Central memory CD8-positive, alpha-beta T cell (primary cell): Measurements from ENCODE around the gene CAPZB.
A peak's percentile ranks its signal among the peaks of the same experiment; 100 is the strongest.

Source experiments
- ATAC-seq: fragments of 150-1000 bp; cut with Tn5 transposase; replicated peaks from 2 replicates; pipeline ENCODE4 v1.10.0; 2022; ENCODE audit warnings: mild to moderate bottlenecking, moderate FRiP score, moderate number of reproducible peaks; ENCODE audit not compliant: poor library complexity, severe bottlenecking; ENCODE audit errors: extremely low read depth
- DNase-seq, 2 donors: peaks; one replicate each; pipeline ENCODE4 v3.0.0; 2021; ENCODE audit warnings: low spot score in 2 of 2
- H3K27ac Mint-ChIP-seq: one replicate; pipeline ENCODE4 v1.8.0; 2022; ENCODE audit warnings: low read depth, mild to moderate bottlenecking, moderate library complexity, mixed read lengths
- H3K27me3 Mint-ChIP-seq: one replicate; pipeline ENCODE4 v1.8.0; 2022; ENCODE audit warnings: mixed read lengths
- H3K36me3 Mint-ChIP-seq: one replicate; pipeline ENCODE4 v1.8.0; 2022; ENCODE audit warnings: mild to moderate bottlenecking, moderate library complexity, mixed read lengths; ENCODE audit not compliant: insufficient read depth
- H3K4me1 Mint-ChIP-seq: one replicate; pipeline ENCODE4 v1.8.0; 2022; ENCODE audit warnings: mixed read lengths
- H3K4me3 Mint-ChIP-seq: one replicate; pipeline ENCODE4 v1.8.0; 2022; ENCODE audit warnings: mild to moderate bottlenecking, moderate library complexity, mixed read lengths
- H3K9me3 Mint-ChIP-seq: one replicate; pipeline ENCODE4 v1.8.0; 2022; ENCODE audit warnings: mixed read lengths

CAPZB gene

DNA sequence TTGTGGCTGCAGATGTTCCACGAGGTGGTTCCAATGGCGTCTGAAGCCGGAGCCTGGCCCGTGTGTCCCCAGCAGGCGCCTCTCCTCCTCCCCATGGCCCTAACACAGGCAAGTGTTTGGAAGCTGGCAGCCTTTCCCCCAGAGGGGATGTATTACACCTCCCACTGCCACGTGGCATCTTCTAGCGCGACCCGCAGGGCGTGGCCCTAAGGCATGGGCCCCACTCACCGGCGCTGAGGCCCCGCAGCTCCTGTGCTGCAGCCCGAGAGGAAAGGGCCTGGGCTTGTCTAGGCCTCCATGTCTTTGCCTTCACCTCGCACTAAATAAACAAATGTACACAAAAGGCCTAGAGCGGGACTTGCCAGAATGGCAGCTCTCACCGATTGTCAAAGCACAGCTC, 135.3 kb downstream of the CAPZB start:
- H3K4me1 Mint-ChIP-seq, result no peaks in the 10 kb centered on the region
- no peaks in the 10 kb centered on the region for H3K27me3 Mint-ChIP-seq
- H3K4me3 Mint-ChIP-seq, result no peak overlapping the region
- ATAC-seq (no peak), DNase-seq (no peak)
- peak overlapping the region; percentile 66 for H3K27ac Mint-ChIP-seq
- no peaks in the 10 kb centered on the region for H3K9me3 Mint-ChIP-seq
- H3K36me3 Mint-ChIP-seq, result peaks cover 49% of the 10 kb centered on the region

- Mint-ChIP-seq H3K27ac (no peak overlapping the region), H3K4me3 (no peak overlapping the region), H3K36me3 (peaks cover 42% of the 10 kb centered on the region), H3K4me1 (no peaks in the 10 kb centered on the region), H3K9me3 (no peaks in the 10 kb centered on the region), H3K27me3 (no peaks in the 10 kb centered on the region)
- no peak for ATAC-seq
- no peak for DNase-seq
Measured at GRCh38 chr1:19348441-19349198, 136.7 kb downstream of the CAPZB start.

- no peak for DNase-seq
- no peak overlapping the region for H3K4me3 Mint-ChIP-seq
Measured at GRCh38 chr1:19347533-19348172, 137.7 kb downstream of the CAPZB start.

GRCh38 chr1:19346026-19346425, 139.3 kb downstream of the CAPZB start:
- H3K9me3 Mint-ChIP-seq, result no peaks in the 10 kb centered on the region
- H3K27me3 Mint-ChIP-seq, result no peaks in the 10 kb centered on the region
- H3K4me3 Mint-ChIP-seq, result no peak overlapping the region
- H3K36me3 Mint-ChIP-seq, result peaks cover 47% of the 10 kb centered on the region
- peaks cover 6% of the 10 kb centered on the region for H3K4me1 Mint-ChIP-seq
- DNase-seq (no peak), ATAC-seq (no peak)
- H3K27ac Mint-ChIP-seq, result no peak overlapping the region

More at GRCh38 chr1:19347533-19348172, 137.7 kb downstream of the CAPZB start:
- Mint-ChIP-seq H3K4me1 (peaks cover 3% of the 10 kb centered on the region), H3K36me3 (peaks cover 41% of the 10 kb centered on the region), H3K27me3 (no peaks in the 10 kb centered on the region), H3K27ac (no peak overlapping the region), H3K9me3 (no peaks in the 10 kb centered on the region)
- no peak for ATAC-seq

DNA sequence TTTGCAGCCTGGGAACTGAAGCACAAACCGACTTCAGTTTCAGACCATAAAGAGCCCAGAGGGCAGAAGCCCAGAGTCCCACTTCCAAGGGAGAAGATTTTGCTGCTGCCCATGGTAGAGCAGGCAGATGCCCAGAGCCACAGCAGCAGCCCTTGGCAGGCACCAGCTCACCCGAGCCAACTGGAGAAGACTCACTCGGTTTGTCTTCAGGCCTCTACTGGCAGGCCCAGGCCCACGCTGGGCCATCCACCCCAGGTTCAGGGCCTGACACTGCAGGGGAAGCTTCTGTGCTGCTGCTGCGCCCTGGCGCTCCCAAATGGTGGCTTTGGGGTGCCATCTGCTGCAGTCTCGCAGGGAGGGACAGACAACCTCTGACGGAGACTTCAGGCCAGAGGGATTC, 139.9 kb downstream of the CAPZB start:
- no peaks in the 10 kb centered on the region for H3K9me3 Mint-ChIP-seq
- no peak overlapping the region for H3K27ac Mint-ChIP-seq

GRCh38 chr1:19344831-19345230, 140.5 kb downstream of the CAPZB start:
- Mint-ChIP-seq H3K27me3 (no peaks in the 10 kb centered on the region), H3K4me1 (peaks cover 6% of the 10 kb centered on the region), H3K36me3 (peaks cover 45% of the 10 kb centered on the region), H3K9me3 (no peaks in the 10 kb centered on the region), H3K4me3 (no peak overlapping the region), H3K27ac (no peak overlapping the region)
- ATAC-seq (no peak), DNase-seq (no peak)

More for the DNA sequence above, 139.9 kb downstream of the CAPZB start:
- peaks cover 47% of the 10 kb centered on the region for H3K36me3 Mint-ChIP-seq
- ATAC-seq, result no peak
- no peaks in the 10 kb centered on the region for H3K27me3 Mint-ChIP-seq
- H3K4me3 Mint-ChIP-seq, result no peak overlapping the region
- H3K4me1 Mint-ChIP-seq, result peaks cover 6% of the 10 kb centered on the region
- DNase-seq, result no peak

- H3K27me3 Mint-ChIP-seq, result no peaks in the 10 kb centered on the region
- ATAC-seq (no peak), DNase-seq (no peak)
- peaks cover 43% of the 10 kb centered on the region for H3K36me3 Mint-ChIP-seq
- no peak overlapping the region for H3K4me3 Mint-ChIP-seq
- peaks cover 6% of the 10 kb centered on the region for H3K4me1 Mint-ChIP-seq
- no peak overlapping the region for H3K27ac Mint-ChIP-seq
- no peaks in the 10 kb centered on the region for H3K9me3 Mint-ChIP-seq
Measured at GRCh38 chr1:19344372-19344810, 140.9 kb downstream of the CAPZB start.

GRCh38 chr1:19343617-19344350, 141.6 kb downstream of the CAPZB start:
- no peak for ATAC-seq
- Mint-ChIP-seq H3K27ac (no peak overlapping the region), H3K4me3 (no peak overlapping the region), H3K4me1 (peaks cover 6% of the 10 kb centered on the region), H3K36me3 (peaks cover 48% of the 10 kb centered on the region), H3K9me3 (no peaks in the 10 kb centered on the region), H3K27me3 (no peaks in the 10 kb centered on the region)
- DNase-seq, result no peak

GRCh38 chr1:19342894-19343616, 142.3 kb downstream of the CAPZB start:
- H3K4me1 Mint-ChIP-seq, result peaks cover 6% of the 10 kb centered on the region
- ATAC-seq (no peak), DNase-seq (no peak)
- no peaks in the 10 kb centered on the region for H3K9me3 Mint-ChIP-seq
- no peaks in the 10 kb centered on the region for H3K27me3 Mint-ChIP-seq
- peak overlapping the region; percentile 69 for H3K27ac Mint-ChIP-seq
- H3K36me3 Mint-ChIP-seq, result peaks cover 51% of the 10 kb centered on the region
- no peak overlapping the region for H3K4me3 Mint-ChIP-seq

GRCh38 chr1:19342062-19342750, 143.1 kb downstream of the CAPZB start:
- H3K27me3 Mint-ChIP-seq, result no peaks in the 10 kb centered on the region
- no peak overlapping the region for H3K4me3 Mint-ChIP-seq
- peak overlapping the region; percentile 69 for H3K27ac Mint-ChIP-seq
- no peaks in the 10 kb centered on the region for H3K9me3 Mint-ChIP-seq
- no peak for DNase-seq
- peaks cover 54% of the 10 kb centered on the region for H3K36me3 Mint-ChIP-seq
- peaks cover 10% of the 10 kb centered on the region for H3K4me1 Mint-ChIP-seq
- no peak for ATAC-seq

DNA sequence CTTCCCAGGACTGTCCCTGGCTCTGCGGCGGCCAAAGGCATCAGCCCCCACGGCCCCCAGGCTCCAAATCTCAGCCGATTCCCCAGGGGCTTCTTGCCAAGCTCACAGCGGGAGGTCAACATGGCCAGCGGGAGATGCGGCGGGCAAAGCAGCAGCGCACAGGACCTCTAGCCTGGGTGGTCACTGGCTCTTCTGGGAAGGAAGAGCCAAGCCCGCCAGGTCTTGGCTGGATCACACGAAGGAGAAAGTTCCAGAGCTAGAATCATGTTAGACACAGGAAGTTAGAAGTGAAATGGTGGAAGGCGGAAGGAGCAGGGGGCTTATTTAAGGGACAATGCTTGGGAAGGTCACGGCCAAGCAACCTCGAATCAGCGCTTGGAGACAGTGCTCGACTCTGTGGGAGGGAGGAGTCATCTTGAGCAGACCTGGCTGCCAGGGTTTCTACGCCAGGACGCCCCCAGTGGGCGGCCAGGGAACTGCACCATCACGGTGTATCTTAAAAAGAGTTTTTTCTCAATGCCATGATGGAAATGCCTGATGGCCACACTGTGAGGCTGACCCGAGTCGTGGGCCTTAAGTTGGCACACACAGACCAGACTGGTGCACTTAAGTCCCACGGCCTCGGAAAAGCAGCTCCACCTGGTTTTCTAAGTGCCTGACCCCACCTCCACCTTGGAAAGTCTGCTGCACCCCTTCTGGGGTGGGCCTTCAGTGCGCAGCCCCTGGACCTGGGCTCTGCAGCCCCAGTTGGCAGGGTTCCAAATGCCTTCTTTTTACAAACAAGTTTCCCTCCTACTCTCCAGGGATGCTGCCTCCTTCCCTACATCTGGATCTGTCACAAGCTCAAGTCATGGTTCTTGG, 143.9 kb downstream of the CAPZB start:
- peaks cover 11% of the 10 kb centered on the region for H3K4me1 Mint-ChIP-seq
- no peaks in the 10 kb centered on the region for H3K9me3 Mint-ChIP-seq
- H3K27me3 Mint-ChIP-seq, result no peaks in the 10 kb centered on the region
- peaks cover 52% of the 10 kb centered on the region for H3K36me3 Mint-ChIP-seq
- peak overlapping the region; percentile 29 for H3K4me3 Mint-ChIP-seq
- H3K27ac Mint-ChIP-seq, result no peak overlapping the region
- peak; percentile 52 to 63 for DNase-seq
- peak; percentile 64 for ATAC-seq
